Hepatocyte (in vitro differentiated cells): ENCODE data around the gene TSKS. TPM values are rescaled to one million over a fixed set of nuclear protein-coding genes. Genes with fewer than 3 reads are reported as not detected.

Experiments used
- DNase-seq: peaks from one replicate; pipeline ENCODE4 v3.0.0-alpha.2; 2016; ENCODE audit warnings: low spot score
- H2AFZ ChIP-seq: fragments of 200-600 bp; sonication (generic); 2 replicates; pipeline ENCODE4 v1.6.0; 2016; ENCODE audit warnings: antibody characterized with exemption, mild to moderate bottlenecking
- H3K27ac ChIP-seq: fragments of 200-600 bp; sonication (generic); 2 replicates; pipeline ENCODE4 v1.5.1; 2016; ENCODE audit warnings: mild to moderate bottlenecking
- H3K27me3 ChIP-seq: fragments of 200-600 bp; sonication (generic); 2 replicates; pipeline ENCODE4 v1.6.1; 2016
- H3K36me3 ChIP-seq: fragments of 200-600 bp; sonication (generic); replicated peaks from 2 replicates; pipeline ENCODE4 v1.5.1; 2016; ENCODE audit warnings: low read depth; ENCODE audit not compliant: insufficient read depth
- H3K4me1 ChIP-seq: fragments of 200-600 bp; sonication (generic); 2 replicates; pipeline ENCODE4 v1.5.1; 2016; ENCODE audit warnings: mild to moderate bottlenecking, moderate library complexity; ENCODE audit not compliant: insufficient read depth
- H3K4me2 ChIP-seq: fragments of 200-600 bp; sonication (generic); 2 replicates; pipeline ENCODE4 v1.6.0; 2016
- H3K4me3 ChIP-seq: fragments of 200-600 bp; sonication (generic); 2 replicates; pipeline ENCODE4 v1.5.1; 2016; ENCODE audit warnings: mild to moderate bottlenecking
- H3K79me2 ChIP-seq: fragments of 200-600 bp; sonication (generic); 2 replicates; pipeline ENCODE4 v1.6.0; 2017; ENCODE audit warnings: mild to moderate bottlenecking
- H3K9me2 ChIP-seq: fragments of 200-600 bp; sonication (generic); replicated peaks from 2 replicates; pipeline ENCODE4 v1.6.0; 2017; ENCODE audit warnings: mild to moderate bottlenecking; ENCODE audit not compliant: insufficient read depth
- H3K9me3 ChIP-seq: fragments of 200-600 bp; sonication (generic); 2 replicates; pipeline ENCODE4 v1.5.1; 2016; ENCODE audit warnings: low read depth, mild to moderate bottlenecking
- H4K20me1 ChIP-seq: fragments of 200-600 bp; sonication (generic); 2 replicates; pipeline ENCODE4 v1.6.0; 2016; ENCODE audit warnings: mild to moderate bottlenecking; ENCODE audit not compliant: insufficient read depth, poor library complexity, severe bottlenecking
- EZH2 ChIP-seq: fragments of 200-600 bp; sonication (generic); IDR thresholded peaks from 2 replicates; pipeline ENCODE4 v1.6.1; 2016; ENCODE audit warnings: antibody characterized with exemption, mild to moderate bottlenecking, borderline replicate concordance
- EZH2phosphoT487 ChIP-seq: fragments of 200-600 bp; sonication (generic); IDR thresholded peaks from one replicate; pipeline ENCODE4 v1.6.1; 2018; ENCODE audit warnings: antibody characterized with exemption, mild to moderate bottlenecking, low read depth, moderate library complexity; ENCODE audit not compliant: unreplicated experiment, severe bottlenecking
- WGBS: methylation state at CpG from one replicate; pipeline ENCODE4 v1.1.6; 2016; ENCODE audit warnings: low lambda C conversion rate; ENCODE audit errors: missing lambda C conversion rate; 5-methylcytosine and 5-hydroxymethylcytosine counted together
- microRNA-seq: library from miRNA; unstranded; fragments of <30 nt; microRNA quantifications from one replicate; pipeline ENCODE4, GENCODE V29; 2017
- polyA plus RNA-seq: library from polyadenylated mRNA; unstranded; fragments of >200 nt; fragmentation: Nextera tagmentation; extraction: Ambion mirVana; gene quantifications from 2 replicates; pipeline ENCODE4 v1.2.1, GENCODE V29; 2016
- small RNA-seq: library from RNA; depleted of rRNA; stranded (forward); fragments of <200 nt; gene quantifications from one replicate; pipeline ENCODE3, GENCODE V24; 2014
- total RNA-seq: library from RNA; depleted of rRNA; stranded (reverse); fragments of >200 nt; gene quantifications from 2 replicates; pipeline ENCODE4 v1.2.3, GENCODE V29; 2014
- TF ChIP-seq, protein P1 (sequence below): fragments of 200-600 bp; sonication (generic); IDR thresholded peaks from 2 replicates; pipeline ENCODE4 v1.5.1; 2016; ENCODE audit warnings: antibody characterized with exemption, mild to moderate bottlenecking; ENCODE audit not compliant: poor library complexity

TSKS gene
- total and polyA plus RNA-seq, 2 experiments from 2014 or later = not detected

- H3K9me2 ChIP-seq = no peaks in the 10 kb centered on the region
- no peaks in the 10 kb centered on the region for H4K20me1 ChIP-seq
- TF ChIP-seq EZH2phosphoT487 (no peak), EZH2 (no peak)
- TF ChIP-seq, protein P1, sequence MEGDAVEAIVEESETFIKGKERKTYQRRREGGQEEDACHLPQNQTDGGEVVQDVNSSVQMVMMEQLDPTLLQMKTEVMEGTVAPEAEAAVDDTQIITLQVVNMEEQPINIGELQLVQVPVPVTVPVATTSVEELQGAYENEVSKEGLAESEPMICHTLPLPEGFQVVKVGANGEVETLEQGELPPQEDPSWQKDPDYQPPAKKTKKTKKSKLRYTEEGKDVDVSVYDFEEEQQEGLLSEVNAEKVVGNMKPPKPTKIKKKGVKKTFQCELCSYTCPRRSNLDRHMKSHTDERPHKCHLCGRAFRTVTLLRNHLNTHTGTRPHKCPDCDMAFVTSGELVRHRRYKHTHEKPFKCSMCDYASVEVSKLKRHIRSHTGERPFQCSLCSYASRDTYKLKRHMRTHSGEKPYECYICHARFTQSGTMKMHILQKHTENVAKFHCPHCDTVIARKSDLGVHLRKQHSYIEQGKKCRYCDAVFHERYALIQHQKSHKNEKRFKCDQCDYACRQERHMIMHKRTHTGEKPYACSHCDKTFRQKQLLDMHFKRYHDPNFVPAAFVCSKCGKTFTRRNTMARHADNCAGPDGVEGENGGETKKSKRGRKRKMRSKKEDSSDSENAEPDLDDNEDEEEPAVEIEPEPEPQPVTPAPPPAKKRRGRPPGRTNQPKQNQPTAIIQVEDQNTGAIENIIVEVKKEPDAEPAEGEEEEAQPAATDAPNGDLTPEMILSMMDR = no peak
- 4% methylated on average over 28 of the region's 38 CpGs for WGBS
- DNase-seq = peak; percentile 82
- peak within 1 kb of the TSS; percentile 63 for H3K4me3 ChIP-seq
- peak within 1 kb of the TSS; percentile 97 for H3K4me2 ChIP-seq
- peaks cover 17% of the 10 kb centered on the region for H3K4me1 ChIP-seq
- H3K27me3 ChIP-seq = peaks cover 5% of the 10 kb centered on the region
- no peaks in the 10 kb centered on the region for H3K36me3 ChIP-seq
- no peaks in the 10 kb centered on the region for H3K9me3 ChIP-seq
- H2AFZ ChIP-seq = peak within 1 kb of the TSS; percentile 90
- H3K79me2 ChIP-seq = no peaks in the 10 kb centered on the region
- H3K27ac ChIP-seq = peak within 1 kb of the TSS; percentile 61
Observed at GRCh38 chr19:49690656-49691242, 72.4 kb downstream of the TSKS start, which contains the start of gene CPT1C. Gene CPT1C (plus strand): TSS chr19:49691116. CDS start chr19:49692253, 1,137 bp downstream.

DNA sequence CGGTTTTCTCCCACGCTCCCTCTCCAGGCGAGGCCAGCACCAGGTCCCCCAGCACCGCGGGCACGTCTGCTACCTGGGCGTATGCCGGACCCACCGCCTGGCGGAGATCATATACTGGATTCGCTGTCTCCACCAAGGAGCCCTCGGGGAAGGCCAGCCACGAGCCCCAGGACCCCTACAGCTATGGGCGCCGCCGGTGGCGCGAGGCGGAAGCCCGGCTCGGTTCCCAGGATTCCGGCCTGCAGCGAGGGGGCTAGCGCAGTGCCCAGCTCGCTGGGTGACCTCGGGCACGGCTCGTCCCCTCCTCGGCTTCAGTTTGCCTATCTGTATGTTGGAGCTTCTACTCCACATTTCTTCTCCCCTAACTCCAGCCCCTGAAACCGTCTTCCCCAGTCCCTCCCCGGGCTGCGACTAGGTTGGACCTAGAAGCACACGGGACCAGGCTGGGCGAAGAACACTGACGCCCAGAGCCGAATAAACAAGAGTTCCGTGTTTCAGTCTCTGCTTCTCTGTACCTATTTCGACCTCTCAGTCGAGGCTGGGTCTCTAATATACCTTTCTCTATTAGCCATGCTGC, 72.9 kb downstream of the TSKS start:
- Histone ChIP-seq H3K27me3 (peaks cover 5% of the 10 kb centered on the region), H4K20me1 (no peaks in the 10 kb centered on the region), H3K9me3 (no peaks in the 10 kb centered on the region), H3K9me2 (no peaks in the 10 kb centered on the region), H2AFZ (peak overlapping the region; percentile 90), H3K36me3 (peaks cover 1% of the 10 kb centered on the region), H3K4me3 (peak overlapping the region; percentile 63), H3K79me2 (no peaks in the 10 kb centered on the region), H3K27ac (peak overlapping the region; percentile 61), H3K4me2 (peak overlapping the region; percentile 97), H3K4me1 (peaks cover 17% of the 10 kb centered on the region)
- no peak for TF ChIP-seq EZH2
- no peak for TF ChIP-seq EZH2phosphoT487
- TF ChIP-seq, protein P1 = no peak
- DNase-seq = peak; percentile 20
- 32% methylated on average over 39 of the region's 39 CpGs for WGBS

Small RNA genes within 50 kb of the gene (microRNA-seq; reads per million reads assigned to microRNA genes)
- gene MIR6799 = 1.3 reads per million

Small RNA genes within 50 kb of the gene (small RNA-seq; reads per million reads assigned to genes)
- gene MIR6799 (not detected), gene RNU6-841P (not detected)

Other genes starting within 250 kb of the TSKS start
- gene RCN3, start 235.3 kb downstream of the TSKS start, total RNA-seq = 20.5 and 25.8 TPM in 2 replicates
- 81.4 and 85.4 TPM in 2 replicates for gene RCN3, start 235.3 kb downstream of the TSKS start, polyA plus RNA-seq
- 43.4 and 52.8 TPM in 2 replicates for gene NOSIP, start 182.8 kb downstream of the TSKS start, total RNA-seq
- gene NOSIP, start 182.8 kb downstream of the TSKS start, polyA plus RNA-seq = 92.4 and 93.9 TPM in 2 replicates
- gene PRRG2, start 182.0 kb downstream of the TSKS start, total RNA-seq = 6.0 and 10.2 TPM in 2 replicates
- 4.0 and 4.3 TPM in 2 replicates for gene PRRG2, start 182.0 kb downstream of the TSKS start, polyA plus RNA-seq
- gene PRR12, start 172.1 kb downstream of the TSKS start, total RNA-seq = 2.1 and 3.7 TPM in 2 replicates
- 2.7 and 3.0 TPM in 2 replicates for gene PRR12, start 172.1 kb downstream of the TSKS start, polyA plus RNA-seq
- 19.2 and 32.6 TPM in 2 replicates for gene RRAS, start 123.2 kb downstream of the TSKS start, total RNA-seq
- gene RRAS, start 123.2 kb downstream of the TSKS start, polyA plus RNA-seq = 107 and 125 TPM in 2 replicates
- gene SCAF1, start 121.1 kb downstream of the TSKS start, total RNA-seq = 9.8 and 18.6 TPM in 2 replicates
- 12.4 and 12.6 TPM in 2 replicates for gene SCAF1, start 121.1 kb downstream of the TSKS start, polyA plus RNA-seq
- gene IRF3, start 97.4 kb downstream of the TSKS start, total RNA-seq = 39.2 and 55.6 TPM in 2 replicates
- gene IRF3, start 97.4 kb downstream of the TSKS start, polyA plus RNA-seq = 38.8 and 41.8 TPM in 2 replicates
- 4.9 and 13.8 TPM in 2 replicates for gene BCL2L12, start 97.4 kb downstream of the TSKS start, total RNA-seq
- gene BCL2L12, start 97.4 kb downstream of the TSKS start, polyA plus RNA-seq = 28.3 and 32.5 TPM in 2 replicates
- 189 and 195 TPM in 2 replicates for gene PRMT1, start 86.0 kb downstream of the TSKS start, total RNA-seq
- 175 and 180 TPM in 2 replicates for gene PRMT1, start 86.0 kb downstream of the TSKS start, polyA plus RNA-seq
- gene ADM5, start 73.7 kb downstream of the TSKS start, total RNA-seq = 0.12 and 0.50 TPM in 2 replicates
- gene ADM5, start 73.7 kb downstream of the TSKS start, polyA plus RNA-seq = not detected in 2 replicates
- gene CPT1C, start 72.2 kb downstream of the TSKS start, total RNA-seq = 6.2 and 6.7 TPM in 2 replicates
- 6.8 and 10.0 TPM in 2 replicates for gene CPT1C, start 72.2 kb downstream of the TSKS start, polyA plus RNA-seq
- 59.3 and 64.8 TPM in 2 replicates for gene AP2A1, start 3.7 kb upstream of the TSKS start, total RNA-seq
- 60.4 and 62.1 TPM in 2 replicates for gene AP2A1, start 3.7 kb upstream of the TSKS start, polyA plus RNA-seq
- gene FUZ, start 50.0 kb upstream of the TSKS start, total RNA-seq = 19.5 and 20.5 TPM in 2 replicates
- 20.4 and 24.2 TPM in 2 replicates for gene FUZ, start 50.0 kb upstream of the TSKS start, polyA plus RNA-seq
- 23.0 and 29.6 TPM in 2 replicates for gene MED25, start 55.0 kb upstream of the TSKS start, total RNA-seq
- gene MED25, start 55.0 kb upstream of the TSKS start, polyA plus RNA-seq = 83.9 and 100 TPM in 2 replicates
- gene PTOV1, start 87.9 kb upstream of the TSKS start, total RNA-seq = 76.4 and 114 TPM in 2 replicates
- 294 and 305 TPM in 2 replicates for gene PTOV1, start 87.9 kb upstream of the TSKS start, polyA plus RNA-seq
- gene PNKP, start 104.3 kb upstream of the TSKS start, total RNA-seq = 16.1 and 27.0 TPM in 2 replicates
- gene PNKP, start 104.3 kb upstream of the TSKS start, polyA plus RNA-seq = 68.6 and 84.4 TPM in 2 replicates
- 15.6 and 16.3 TPM in 2 replicates for gene AKT1S1, start 114.0 kb upstream of the TSKS start, total RNA-seq
- gene AKT1S1, start 114.0 kb upstream of the TSKS start, polyA plus RNA-seq = 73.0 and 74.5 TPM in 2 replicates
- 10.7 and 13.4 TPM in 2 replicates for gene TBC1D17, start 114.4 kb upstream of the TSKS start, total RNA-seq
- 52.8 and 55.1 TPM in 2 replicates for gene TBC1D17, start 114.4 kb upstream of the TSKS start, polyA plus RNA-seq
- gene IL4I1, start 133.6 kb upstream of the TSKS start, total RNA-seq = 0.12 and 0.60 TPM in 2 replicates
- gene IL4I1, start 133.6 kb upstream of the TSKS start, polyA plus RNA-seq = 0.33 and 0.97 TPM in 2 replicates
- gene ATF5, start 165.9 kb upstream of the TSKS start, total RNA-seq = 19.8 and 34.4 TPM in 2 replicates
- gene ATF5, start 165.9 kb upstream of the TSKS start, polyA plus RNA-seq = 16.1 and 23.8 TPM in 2 replicates
- gene NUP62, start 166.2 kb upstream of the TSKS start, total RNA-seq = 21.3 and 33.8 TPM in 2 replicates
- 33.5 and 34.0 TPM in 2 replicates for gene NUP62, start 166.2 kb upstream of the TSKS start, polyA plus RNA-seq
- 15.8 and 21.2 TPM in 2 replicates for gene SIGLEC11, start 197.9 kb upstream of the TSKS start, total RNA-seq
- gene SIGLEC11, start 197.9 kb upstream of the TSKS start, polyA plus RNA-seq = 3.9 and 6.0 TPM in 2 replicates